NOMO-1 (cell line): ENCODE results near the gene TBRG1.
"Not testable (repeated sequence)": the region's sequence is repeated elsewhere in the genome, so short reads cannot be mapped to it uniquely, and the experiment has no call there.

Experiments used
- DNase-seq, 2 experiments: peaks; one replicate each; lab custom pipeline; 2025; ENCODE audit not compliant: unreplicated experiment in 2 of 2; lab: John Stamatoyannopoulos, UW

The TBRG1 gene, protein sequence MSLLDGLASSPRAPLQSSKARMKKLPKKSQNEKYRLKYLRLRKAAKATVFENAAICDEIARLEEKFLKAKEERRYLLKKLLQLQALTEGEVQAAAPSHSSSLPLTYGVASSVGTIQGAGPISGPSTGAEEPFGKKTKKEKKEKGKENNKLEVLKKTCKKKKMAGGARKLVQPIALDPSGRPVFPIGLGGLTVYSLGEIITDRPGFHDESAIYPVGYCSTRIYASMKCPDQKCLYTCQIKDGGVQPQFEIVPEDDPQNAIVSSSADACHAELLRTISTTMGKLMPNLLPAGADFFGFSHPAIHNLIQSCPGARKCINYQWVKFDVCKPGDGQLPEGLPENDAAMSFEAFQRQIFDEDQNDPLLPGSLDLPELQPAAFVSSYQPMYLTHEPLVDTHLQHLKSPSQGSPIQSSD

DNA sequence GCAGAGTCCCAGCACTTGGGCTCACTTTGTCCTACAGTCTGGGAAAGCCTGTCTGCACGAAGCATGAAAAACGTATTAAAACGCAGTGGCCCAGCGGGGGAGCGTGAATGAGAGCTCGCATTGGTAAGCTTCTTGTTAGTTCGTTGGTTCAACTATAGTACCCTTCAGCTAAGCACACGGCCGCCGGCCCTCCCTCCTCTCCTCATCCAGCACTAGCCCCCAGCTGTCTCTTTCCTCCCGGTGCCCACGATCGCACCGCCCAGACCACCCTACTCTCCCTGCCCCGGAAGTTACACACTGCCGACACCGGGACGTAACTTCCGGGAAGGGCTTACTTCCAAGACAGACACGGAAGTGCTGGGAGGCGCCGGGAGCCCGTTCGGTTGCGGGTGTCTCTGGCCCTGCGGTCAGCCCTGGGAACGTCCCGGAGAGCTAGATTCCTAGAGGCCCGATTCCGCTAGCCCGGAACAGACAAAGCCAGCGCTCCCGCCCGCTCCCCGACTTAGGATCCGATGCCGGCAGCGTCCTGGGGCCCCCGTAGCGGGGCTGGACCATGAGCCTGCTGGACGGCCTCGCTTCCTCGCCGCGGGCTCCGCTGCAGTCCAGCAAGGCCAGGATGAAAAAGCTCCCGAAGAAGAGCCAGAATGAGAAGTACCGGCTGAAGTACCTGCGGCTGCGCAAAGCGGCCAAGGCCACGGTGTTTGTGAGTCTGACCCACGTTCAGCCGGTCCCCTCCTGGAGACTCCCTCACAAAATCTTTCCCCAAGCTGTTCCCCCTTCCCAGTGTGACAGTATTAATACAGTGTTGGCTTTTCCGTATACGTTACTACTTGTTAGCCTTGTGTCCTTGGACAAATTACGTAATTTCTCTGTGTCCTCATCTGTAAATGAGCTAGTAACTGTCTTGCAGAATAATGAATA, at the start of gene TBRG1:
Gene TBRG1 (plus strand): TSS at position 334 of the 921 bp plus-strand sequence. CDS start 220 bp downstream, at position 554.
- peak; percentile 75 to 84 for DNase-seq

DNA sequence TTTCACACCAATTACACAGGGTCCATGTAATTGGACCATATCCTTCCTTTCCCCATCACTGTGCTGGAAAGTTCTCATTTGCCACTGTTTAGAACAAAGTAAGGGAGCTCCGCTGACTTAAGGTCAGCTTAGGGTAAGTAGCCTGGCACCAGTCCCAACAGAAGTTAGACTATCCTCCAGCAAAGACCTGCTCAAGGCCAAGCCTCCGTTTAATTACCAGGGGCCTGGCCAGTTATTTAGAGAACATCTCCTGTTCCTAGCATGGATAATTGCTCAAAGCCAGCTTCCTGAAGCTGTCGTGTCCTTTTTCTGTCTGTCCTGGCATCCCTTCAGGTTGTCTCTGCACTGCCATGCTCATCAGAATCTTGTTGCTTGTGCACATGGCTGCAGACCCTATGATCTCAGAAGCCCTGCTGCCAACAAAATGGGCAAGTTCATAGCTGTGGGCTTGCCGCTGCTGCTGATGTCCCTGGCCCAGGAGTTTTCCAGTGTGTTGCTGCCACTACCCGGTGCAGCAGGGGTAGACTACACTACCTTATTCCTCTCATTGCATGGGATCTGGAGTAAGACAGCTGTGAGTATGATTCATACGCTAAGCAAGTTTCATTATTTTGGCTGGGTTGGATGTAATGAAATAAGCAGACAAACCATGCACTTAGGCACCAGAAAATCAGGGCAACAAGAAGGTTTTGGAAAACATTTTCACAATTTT, 44.8 kb upstream of the TBRG1 start:
- DNase-seq: no peak

DNA sequence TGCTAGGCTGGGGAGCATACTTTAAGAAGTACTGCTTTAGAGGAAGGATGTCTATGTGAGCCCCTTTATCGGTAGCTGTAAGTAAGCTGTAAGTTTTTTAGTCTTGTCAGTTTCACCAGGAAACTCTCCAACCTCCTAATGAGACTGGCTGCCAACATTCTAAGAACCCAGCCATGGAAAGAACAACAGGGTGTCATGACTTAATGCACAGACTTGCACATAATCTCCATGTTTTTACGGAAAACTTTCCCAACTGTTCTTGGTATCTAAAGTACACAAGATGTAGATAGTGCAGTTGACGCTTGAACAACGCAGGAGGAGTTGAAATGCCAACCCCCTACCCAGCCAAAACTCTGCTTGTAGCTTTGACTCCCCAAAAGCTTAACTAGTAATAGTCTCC, 43.9 kb upstream of the TBRG1 start:
- DNase-seq: no peak

DNA sequence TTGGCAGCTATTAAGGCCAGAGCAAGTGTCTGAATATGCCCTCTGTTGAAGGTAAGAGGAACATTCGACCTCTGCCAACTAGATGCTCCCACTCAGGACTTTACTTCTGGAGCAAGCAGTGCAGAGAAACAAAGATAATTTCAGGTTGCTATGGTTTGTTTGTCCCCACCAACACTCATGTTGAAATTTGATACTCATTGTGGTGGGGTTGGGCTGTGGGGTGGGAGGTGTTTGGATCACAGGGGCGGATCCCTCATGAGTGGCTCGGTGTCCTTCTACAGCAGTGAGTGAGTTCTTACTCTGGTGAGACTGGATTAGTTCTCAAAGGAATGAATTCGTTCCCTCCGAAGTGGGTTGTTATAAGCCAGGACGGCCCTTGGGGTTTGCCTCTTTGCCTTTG, 40.8 kb upstream of the TBRG1 start:
- DNase-seq: no peak

DNA sequence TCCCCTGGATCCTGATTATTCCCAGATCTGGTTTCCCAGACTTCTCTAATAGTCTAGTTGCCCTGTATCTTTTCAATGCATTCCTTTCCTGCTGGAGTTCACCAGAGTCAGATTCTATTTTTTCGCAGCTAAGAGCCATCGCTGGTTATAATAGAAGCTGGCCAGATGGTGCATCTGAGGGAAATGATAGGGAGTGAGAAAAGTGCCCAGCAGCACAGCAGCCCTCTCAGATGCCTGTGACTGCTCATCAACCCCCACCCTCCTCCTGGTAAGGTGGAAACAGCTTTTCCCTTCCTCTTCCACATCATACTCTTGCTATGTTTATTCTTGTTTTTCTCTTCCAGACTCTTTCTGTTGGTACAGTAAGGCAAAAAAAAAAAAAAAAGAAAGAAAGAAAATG, 40.1 kb upstream of the TBRG1 start:
- no peak for DNase-seq

DNA sequence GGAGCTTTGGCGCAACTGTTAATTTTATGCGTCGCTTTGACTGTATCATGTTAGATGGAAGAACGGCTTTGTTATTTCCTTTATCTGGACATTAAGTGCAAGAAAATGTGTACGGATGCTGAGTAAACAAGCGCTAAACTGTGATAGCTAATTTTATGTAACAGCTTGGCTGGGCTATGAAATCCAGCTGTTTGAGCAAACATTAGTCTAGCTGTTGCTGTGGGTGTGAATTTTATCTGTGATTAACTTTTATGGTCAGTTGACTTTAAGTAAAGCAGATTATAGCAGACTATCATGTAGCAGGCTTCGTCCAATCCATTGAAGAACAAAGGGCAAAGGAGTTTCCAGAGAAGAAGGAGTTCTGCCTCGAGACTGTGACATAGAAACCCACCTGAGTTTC, 38.9 kb upstream of the TBRG1 start:
- no peak for DNase-seq

DNA sequence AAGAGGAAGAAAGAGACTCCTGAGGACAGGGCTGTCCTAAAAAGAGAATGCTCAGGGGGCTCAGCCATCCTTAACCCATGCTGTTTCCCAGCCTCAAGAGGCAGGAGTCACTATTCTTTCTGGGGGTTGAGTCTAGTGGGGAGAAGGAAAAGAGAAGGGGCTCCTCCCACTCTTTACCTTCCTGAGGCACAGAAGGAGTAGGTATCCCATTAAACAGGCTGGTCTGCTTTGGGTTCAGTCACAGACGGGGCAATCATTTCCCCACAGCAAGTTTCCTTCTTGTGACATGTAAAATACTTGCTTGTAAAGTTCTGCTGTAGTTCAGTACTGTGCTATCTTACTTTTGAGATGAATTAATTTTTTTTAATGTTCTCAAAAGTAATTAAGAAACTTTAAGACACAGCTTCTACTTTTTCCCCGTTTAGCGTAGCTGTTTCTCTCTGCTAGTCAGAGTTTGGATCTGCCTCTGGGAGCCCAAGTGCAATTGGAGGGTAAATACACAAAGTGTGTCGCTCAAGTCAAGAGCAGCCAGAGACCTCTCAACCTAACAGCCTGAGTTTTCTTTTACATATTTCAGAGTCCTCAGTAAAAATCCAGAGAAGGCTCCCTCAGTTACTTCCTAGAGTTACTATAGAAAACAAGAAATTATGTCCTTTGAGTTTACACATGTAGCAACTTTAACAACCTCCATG, 37.8 kb upstream of the TBRG1 start:
- no peak for DNase-seq

DNA sequence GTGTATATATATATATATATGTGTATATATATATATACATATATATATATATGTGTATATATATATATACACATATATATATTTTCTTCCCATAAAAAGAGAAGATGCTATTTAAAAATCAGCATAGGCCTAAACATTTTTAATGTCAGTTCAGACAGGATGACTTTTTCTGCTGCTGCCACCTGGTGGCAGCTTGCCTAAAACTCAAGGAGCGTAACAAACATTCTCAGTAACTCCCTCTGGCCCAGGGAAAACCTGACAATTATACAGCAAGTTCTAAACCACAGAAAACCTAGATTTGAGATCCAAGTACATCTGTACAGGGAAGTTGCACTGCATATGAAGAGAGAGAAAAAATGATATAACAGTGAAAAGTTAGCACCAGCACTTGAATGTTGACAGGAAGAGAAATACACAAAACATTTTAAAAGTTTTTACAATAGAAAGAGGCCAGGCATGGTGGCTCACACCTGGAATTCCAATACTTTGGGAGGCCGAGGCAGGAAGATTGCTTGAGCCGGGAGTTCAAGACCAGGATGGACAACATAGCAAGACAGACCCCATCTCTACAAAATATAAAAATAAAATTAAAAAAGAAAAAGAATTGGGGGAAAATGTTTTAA, 36.3 kb upstream of the TBRG1 start:
- DNase-seq: peak; percentile 14 to 40

DNA sequence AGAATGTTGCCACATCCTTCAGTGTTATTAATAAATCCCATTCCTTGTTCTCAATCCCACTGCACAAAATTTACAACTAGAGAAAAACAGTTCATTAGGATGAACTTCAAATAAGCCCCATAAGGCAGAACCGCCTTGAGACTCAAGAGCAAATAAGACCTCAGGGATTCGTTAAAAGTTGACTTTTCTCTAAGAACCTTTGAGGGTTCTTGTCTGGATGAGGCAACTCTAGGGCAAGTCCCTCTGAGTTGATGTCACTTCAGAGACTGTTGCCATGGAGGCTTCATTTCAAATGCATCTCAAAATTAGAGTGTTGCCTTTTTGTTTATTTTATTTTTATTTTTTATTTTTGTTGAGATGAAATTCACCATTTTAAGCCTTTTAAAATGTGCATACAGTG, 31.2 kb upstream of the TBRG1 start:
- DNase-seq: no peak

DNA sequence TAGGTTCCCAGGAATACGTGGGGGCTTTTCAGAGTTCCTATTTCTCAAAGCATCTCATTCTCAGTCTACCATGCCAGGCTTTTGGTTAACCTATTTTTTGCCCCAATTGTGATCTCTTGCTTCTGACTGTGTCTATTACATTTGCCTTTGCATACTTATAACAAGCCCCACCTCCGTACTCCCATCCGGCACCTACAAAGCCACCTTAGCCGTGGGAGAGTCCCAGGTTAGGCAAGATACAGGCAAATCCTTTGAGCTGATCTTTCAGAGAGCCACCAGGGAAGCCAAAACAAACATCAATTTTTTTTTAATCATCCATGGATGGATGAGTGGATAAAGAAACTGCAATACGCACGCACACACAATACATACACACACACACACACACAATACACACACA, 30.0 kb upstream of the TBRG1 start:
- no peak for DNase-seq

DNA sequence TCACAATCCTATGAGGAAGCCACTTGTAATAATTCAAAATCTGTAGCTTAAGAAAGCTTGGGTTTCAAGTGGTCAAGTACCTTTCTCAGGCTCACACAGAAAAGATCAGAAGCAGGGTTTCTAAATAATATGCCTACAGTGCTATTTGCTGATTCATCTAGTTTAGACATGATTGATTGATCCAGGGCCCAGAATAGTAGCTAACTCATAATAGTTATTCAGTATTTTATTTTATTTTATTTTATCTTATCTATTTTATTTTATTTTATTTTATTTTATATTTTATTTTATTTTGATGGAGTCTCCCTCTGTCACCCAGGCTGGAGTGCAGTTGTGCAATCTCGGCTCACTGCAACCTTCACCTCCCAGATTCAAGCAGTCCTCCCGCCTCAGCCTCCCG, 27.4 kb upstream of the TBRG1 start:
- DNase-seq: no peak

DNA sequence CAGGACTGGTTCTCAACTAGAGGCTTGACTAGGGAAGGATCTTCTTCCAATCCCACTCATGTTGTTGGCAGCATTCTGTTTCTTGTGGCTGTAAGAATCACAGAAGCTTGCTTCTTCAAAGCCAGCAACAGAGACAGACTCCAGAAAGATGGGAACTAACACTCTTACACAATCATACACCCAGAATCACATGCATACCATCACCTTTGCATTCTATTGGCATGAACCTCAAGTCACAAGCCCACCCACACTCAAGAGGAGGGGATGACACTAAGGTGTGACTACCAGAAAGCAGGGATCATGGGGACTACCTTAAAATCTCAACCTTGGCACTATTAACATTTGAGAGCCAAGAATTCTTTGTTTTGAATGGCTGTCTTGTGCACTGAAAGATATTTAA, 25.0 kb upstream of the TBRG1 start:
- no peak for DNase-seq

DNA sequence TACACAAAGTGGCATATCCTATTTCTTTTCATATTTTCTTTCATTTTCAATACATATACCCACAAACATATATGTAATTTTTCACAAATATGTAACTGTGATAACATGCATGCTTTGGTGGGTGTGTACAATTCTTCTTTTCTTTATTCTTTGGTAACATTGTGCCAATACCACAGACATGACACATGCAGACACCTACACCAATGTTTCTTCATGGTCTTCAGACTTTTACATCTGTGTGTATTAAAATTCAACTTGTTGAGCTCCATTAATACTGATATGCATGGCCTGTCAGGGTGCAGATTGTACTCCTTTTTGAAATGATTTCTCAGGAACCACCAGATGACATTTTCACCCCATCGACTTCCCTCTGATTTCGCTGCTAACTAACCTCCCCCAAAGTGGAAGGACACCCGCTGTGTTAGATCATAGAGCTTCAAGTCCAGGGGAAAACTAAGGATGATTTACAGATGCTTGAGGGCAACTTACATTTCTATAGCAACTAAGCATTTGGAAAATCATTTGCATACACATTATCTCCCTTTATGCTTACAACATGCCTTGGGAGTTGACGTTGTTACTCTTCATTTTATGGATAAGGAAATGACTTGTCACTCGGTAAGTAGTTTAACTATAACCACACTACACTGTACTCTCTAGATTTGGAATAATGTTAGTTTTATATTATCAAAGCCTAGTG, 21.9 kb upstream of the TBRG1 start:
- no peak for DNase-seq

DNA sequence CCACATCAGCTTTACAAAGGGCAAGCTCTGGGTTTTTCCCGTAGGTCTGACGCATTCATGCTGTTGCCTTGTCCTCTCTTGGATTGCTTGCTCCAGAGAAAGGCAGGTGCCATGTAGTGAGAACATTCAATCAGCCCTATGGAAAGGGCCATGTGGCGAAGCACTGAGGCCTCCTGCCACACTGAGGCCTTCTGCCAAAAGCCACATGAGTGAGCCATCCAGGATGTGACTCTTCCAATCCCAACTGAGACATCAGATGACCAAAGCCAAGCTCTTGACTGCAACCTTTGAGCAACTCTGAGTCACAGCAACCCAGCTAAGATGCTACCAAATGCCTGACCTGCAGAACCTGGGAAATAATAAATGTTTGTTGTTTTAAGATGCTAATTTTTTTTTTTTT, 20.5 kb upstream of the TBRG1 start:
- DNase-seq: no peak

DNA sequence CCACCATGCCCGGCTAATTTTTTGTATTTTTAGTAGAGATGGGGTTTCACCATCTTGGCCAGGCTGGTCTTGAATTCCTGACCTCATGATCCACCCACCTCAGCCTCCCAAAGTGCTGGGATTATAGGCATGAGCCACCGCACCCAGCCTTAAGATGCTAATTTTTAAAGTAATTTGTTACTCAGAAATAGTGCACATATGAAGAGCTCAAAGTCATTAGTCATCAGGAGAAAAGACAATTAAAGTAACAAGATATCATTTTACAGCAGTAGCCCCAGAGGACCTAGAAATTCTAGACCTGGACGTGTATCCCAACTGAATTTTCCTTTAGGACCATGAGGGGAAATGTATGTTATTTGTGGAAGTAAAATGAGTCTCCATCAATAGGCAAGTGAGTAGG, 19.9 kb upstream of the TBRG1 start:
- not testable (repeated sequence) for DNase-seq

DNA sequence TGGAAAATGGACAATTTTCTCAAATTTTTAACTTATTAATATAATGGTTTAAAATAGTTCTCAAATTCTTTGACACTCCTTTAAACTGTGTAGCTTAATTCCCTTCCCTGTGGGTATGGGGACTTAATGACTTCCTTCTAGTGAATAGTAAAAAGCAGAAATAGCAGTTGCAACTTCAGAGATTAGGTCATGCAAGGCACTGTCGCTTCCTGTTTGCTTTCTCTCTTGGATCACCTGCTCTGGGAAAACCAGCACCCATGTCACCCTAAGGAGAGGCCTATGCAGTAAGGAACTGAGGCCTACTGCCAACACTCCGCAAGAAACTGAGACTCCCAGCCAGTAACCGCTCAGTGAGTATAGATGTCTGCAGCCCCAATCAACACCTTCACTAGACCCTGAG, 16.9 kb upstream of the TBRG1 start:
- peak; percentile 50 to 87 for DNase-seq

DNA sequence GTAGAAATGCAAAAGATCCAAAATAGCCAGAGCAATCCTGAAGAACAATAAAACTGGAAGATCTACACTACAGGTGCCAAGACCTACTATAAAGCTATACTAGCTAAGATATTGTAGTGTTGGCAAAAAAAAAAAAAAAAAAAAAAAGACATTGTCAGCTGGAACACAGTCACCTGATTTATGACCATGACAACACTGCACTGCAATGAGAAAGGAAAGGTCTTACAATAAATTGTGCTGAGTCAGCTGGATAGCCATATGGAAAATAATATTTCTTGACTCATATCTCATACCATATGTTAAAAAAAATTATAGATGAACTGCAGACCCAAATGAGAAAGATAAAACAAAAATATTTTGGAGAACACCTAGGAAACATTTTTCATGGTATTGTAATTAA, 14.5 kb upstream of the TBRG1 start:
- peak in 1 of 2 experiments; percentile 8 for DNase-seq

DNA sequence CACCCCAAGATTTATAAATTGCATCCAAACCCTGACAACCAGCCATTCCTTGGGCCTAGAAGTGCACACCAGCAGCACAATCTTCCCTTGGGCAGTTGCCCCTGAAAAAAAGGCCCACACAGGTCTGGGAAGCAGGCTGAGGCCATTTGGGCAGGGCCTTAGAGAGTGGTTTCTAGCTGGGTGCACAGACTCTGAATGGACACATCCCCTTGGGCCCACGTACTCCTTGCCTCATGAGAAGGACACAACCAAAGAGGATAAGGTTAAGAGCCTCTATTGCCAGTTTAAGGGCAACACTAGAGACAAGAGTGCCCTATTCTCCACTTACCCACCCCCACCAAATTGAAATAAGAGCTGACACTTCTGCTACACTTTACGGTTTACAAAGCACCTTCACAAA, 12.4 kb upstream of the TBRG1 start:
- no peak for DNase-seq

DNA sequence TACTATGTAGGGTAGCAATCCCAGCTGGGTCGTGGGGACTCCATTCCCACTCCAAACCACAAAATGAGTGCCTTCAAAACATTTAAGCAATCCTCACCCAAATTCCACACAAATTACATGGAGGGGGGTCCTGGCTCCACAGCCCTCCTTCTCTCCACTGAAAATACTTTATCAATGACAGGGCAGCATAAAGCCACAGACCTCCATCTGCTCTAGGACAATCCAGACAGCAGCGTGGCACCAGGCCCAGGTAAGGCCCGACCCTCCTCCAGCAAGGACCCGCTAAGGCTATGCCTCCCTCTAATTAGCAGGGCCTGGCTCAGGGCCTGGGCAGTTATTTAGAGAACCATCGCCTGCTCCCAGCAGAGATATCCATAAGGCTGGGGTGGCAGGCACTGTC, 11.6 kb upstream of the TBRG1 start, which contains the start of gene PANX3:
Gene PANX3 (plus strand): TSS at position 365 of the 400 bp plus-strand sequence. CDS start 129 bp downstream, outside the sequence.
- no peak for DNase-seq
